CD4-positive, alpha-beta memory T cell (primary cell): ENCODE data around the gene SLX9. TPM values are rescaled to one million over a fixed set of nuclear protein-coding genes. Genes with fewer than 3 reads are reported as not detected.

Source experiments
- CTCF ChIA-PET: fragments of 350-600 bp; sonication (Branson Sonifier 250); formaldehyde crosslinking; loops from one replicate; lab custom pipeline; 2021; ENCODE audit warnings: inconsistent platforms; ENCODE audit not compliant: partially characterized antibody; lab: Charles Lee
- POLR2A ChIA-PET: fragments of 350-600 bp; sonication (Branson Sonifier 250); formaldehyde crosslinking; loops from one replicate; lab custom pipeline; 2021; ENCODE audit not compliant: partially characterized antibody; lab: Charles Lee
- DNase-seq, 5 donors: peaks; one replicate each; pipeline versions ENCODE4 v3.0.0 to v3.0.0-alpha.2; 2020 to 2022; ENCODE audit warnings: mixed read lengths in 1 of 5
- H3K27ac ChIP-seq: one replicate; pipeline ENCODE4 v1.7.0; 2013; ENCODE audit warnings: low read depth, low read length
- H3K27me3 ChIP-seq: 2 replicates; pipeline ENCODE4 v1.7.0; 2013; ENCODE audit warnings: mild to moderate bottlenecking, low read length, moderate library complexity; ENCODE audit not compliant: insufficient read depth
- H3K36me3 ChIP-seq: 2 replicates; pipeline ENCODE4 v1.7.0; 2013; ENCODE audit warnings: mild to moderate bottlenecking, low read length, moderate library complexity; ENCODE audit not compliant: insufficient read depth
- H3K4me1 ChIP-seq: 2 replicates; pipeline ENCODE4 v1.7.0; 2013; ENCODE audit warnings: mild to moderate bottlenecking, low read length, moderate library complexity; ENCODE audit not compliant: insufficient read depth
- H3K4me3 ChIP-seq, 2 donors: one replicate each; pipeline ENCODE4 v1.7.0; 2013; ENCODE audit warnings: low read length in 2 of 2, mild to moderate bottlenecking in 1 of 2
- H3K9me3 ChIP-seq, 2 donors: one replicate each; pipeline ENCODE4 v1.7.0; 2013; ENCODE audit warnings: low read length in 2 of 2, control low read depth in 1 of 2; ENCODE audit not compliant: control insufficient read depth in 1 of 2
- H3K27ac Mint-ChIP-seq, 7 donors: one replicate each; pipeline ENCODE4 v1.8.0; 2020 to 2021; ENCODE audit warnings: mixed read lengths in 7 of 7, mild to moderate bottlenecking in 6 of 7, inconsistent platforms in 3 of 7, moderate library complexity in 3 of 7
- H3K27me3 Mint-ChIP-seq, 2 donors: one replicate each; pipeline ENCODE4 v1.8.0; 2020 to 2021; ENCODE audit warnings: mixed read lengths in 2 of 2
- H3K36me3 Mint-ChIP-seq, 2 donors: one replicate each; pipeline ENCODE4 v1.8.0; 2020 to 2021; ENCODE audit warnings: mixed read lengths in 2 of 2, inconsistent platforms in 1 of 2, mild to moderate bottlenecking in 1 of 2
- H3K4me1 Mint-ChIP-seq, 4 donors: one replicate each; pipeline ENCODE4 v1.8.0; 2020 to 2021; ENCODE audit warnings: mixed read lengths in 4 of 4, mild to moderate bottlenecking in 1 of 4
- H3K4me3 Mint-ChIP-seq, 8 donors: one replicate each; pipeline ENCODE4 v1.8.0; 2020 to 2021; ENCODE audit warnings: mixed read lengths in 8 of 8, mild to moderate bottlenecking in 7 of 8, moderate library complexity in 6 of 8, inconsistent platforms in 3 of 8
- H3K9me3 Mint-ChIP-seq, 8 donors: one replicate each; pipeline ENCODE4 v1.8.0; 2020 to 2021; ENCODE audit warnings: mixed read lengths in 8 of 8, mild to moderate bottlenecking in 5 of 8, inconsistent platforms in 3 of 8, moderate library complexity in 1 of 8
- intact Hi-C: fragments of 100-400 bp; cut with micrococcal nuclease; formaldehyde crosslinking; loops from one replicate; pipeline ENCODE4 v1.15.1; 2023
- polyA plus RNA-seq, 2 donors: library from polyadenylated mRNA; unstranded; fragments of 300-500 nt; fragmentation: Illumina TruSeq; gene quantifications; one replicate each; pipeline ENCODE4 v1.2.3, GENCODE V29; 2021
- total RNA-seq, 2 experiments: library from RNA; stranded (reverse); gene quantifications; one replicate each; pipeline ENCODE4 v1.2.3, GENCODE V29; 2021

Gene SLX9
- total and polyA plus RNA-seq, 4 experiments from 2014 or later: 9.4 to 21.6 (median 15.4) TPM

DNA sequence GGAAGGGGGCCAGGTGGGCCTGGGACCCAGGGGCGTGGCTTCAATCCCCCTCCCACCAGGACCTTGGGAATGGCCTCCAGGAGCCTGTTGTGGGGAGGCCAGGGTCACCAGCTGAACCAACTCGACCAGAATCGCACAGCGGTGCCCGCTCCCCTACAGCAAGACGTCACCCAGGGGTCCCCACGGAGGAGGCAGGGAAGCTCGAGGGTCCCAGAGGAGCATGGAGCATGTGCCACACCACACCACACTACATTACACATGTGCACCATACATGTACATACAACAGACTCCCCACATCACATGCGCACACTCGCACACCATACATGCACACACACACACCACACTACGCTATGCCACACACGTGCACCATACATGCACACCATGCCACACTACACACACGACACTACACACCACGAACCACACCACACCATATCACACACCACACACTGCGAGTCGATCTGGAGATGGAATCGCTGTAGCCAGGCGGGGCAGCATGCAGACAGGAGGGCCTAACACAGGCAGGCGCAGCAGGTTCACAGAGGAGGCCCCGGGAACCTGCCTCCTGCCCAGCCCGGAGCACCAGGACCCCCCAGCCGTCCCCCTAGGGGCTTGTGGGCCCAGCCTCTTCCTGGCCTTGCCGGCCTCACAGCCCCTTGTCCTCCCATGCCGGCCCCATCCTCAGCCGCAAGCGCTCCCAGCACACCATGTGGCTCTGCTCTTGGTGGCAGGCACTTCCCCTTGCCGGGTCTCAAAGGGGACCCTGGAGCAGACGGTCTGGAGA, 19.7 kb upstream of the SLX9 start:
- Histone ChIP-seq H3K27me3 (no peaks in the 10 kb centered on the region), H3K9me3 (no peaks in the 10 kb centered on the region), H3K4me1 (peaks cover 78% of the 10 kb centered on the region), H3K27ac (peak overlapping the region; percentile 75), H3K4me3 (peak overlapping the region; percentile 94 to 98), H3K36me3 (peaks cover 10% of the 10 kb centered on the region)
- DNase-seq: peak in 1 of 5 donors; percentile 19
- POLR2A ChIA-PET: interaction anchor here (0.7 to 17.5 kb wide), 15 partner anchors 8 to 836 kb away, joined by 3 to 756 read pairs (median 4); partner anchors contain the start of genes PTTG1IP and UBE2G2
- Mint-ChIP-seq H3K9me3 (peaks cover 0 to 1% (median 0%) of the 10 kb centered on the region in 8 donors), H3K36me3 (peaks cover 18 to 41% of the 10 kb centered on the region in 2 donors), H3K27me3 (no peaks in the 10 kb centered on the region), H3K27ac (peak overlapping the region; percentile 93 to 98 (median 97)), H3K4me3 (peak overlapping the region; percentile 95 to 100 (median 100)), H3K4me1 (peaks cover 52 to 91% (median 68%) of the 10 kb centered on the region in 4 donors)
- intact Hi-C loops: no loop called here
- CTCF ChIA-PET: interaction anchor here (0.9 to 2.2 kb wide), 8 partner anchors 8 to 127 kb away, joined by 3 to 13 read pairs (median 6); partner anchors contain the start of gene PTTG1IP

DNA sequence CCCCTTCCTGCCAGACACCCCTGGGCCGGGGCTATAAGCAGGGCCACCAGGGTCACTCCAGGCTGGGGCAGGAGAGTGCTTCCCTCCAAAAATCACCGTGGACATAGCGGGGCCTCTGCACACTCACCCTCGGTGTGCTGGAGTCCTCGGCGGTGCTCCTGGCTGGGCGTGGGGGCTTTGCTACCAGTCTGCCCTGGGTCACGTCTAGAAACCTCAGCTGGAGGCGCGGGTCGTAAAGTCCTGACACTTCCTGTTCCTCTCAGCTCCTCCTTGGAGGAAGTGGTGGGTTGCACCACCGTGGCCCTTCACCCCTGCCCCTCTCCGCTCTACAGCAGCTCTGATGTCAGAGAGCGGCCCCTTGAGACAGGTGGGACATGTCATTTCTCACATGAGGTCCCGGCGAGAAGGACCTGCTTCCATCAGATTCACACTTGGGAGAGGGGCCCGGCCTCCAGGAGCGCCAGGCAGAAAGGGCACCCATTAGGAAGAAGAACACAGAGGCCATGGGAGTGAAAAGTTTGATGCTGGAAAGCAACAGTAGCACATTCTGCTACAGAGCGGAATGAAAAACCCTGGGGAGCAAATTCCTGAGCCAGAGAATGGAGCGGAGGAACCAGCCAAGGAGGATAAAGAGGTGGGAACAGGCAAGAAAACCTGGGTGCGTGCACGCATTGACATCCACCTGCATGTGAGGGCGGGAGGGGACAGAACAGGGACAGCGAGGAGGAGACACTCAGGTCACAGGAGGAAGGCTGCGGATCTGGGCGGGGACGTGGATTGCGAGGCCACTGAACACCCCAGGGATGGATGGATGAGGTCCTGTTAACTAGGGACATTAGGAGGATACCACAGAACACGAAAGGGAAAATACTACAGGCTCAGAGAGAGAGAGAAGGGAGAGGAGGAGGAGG, 18.9 kb upstream of the SLX9 start, which contains the start of gene ITGB2:
ITGB2 (minus strand) TSS at position 206 of the 911 bp plus-strand sequence. CDS start 10,117 bp downstream, outside the sequence.
- Mint-ChIP-seq H3K27ac (peak within 1 kb of the TSS; percentile 93 to 98 (median 97)), H3K9me3 (peaks cover 0 to 1% (median 0%) of the 10 kb centered on the region in 8 donors), H3K4me1 (peaks cover 49 to 90% (median 67%) of the 10 kb centered on the region in 4 donors), H3K36me3 (peaks cover 14 to 36% of the 10 kb centered on the region in 2 donors), H3K27me3 (no peaks in the 10 kb centered on the region), H3K4me3 (peak within 1 kb of the TSS; percentile 95 to 100 (median 100))
- Histone ChIP-seq H3K4me3 (peak within 1 kb of the TSS; percentile 94 to 98), H3K36me3 (peaks cover 10% of the 10 kb centered on the region), H3K27me3 (no peaks in the 10 kb centered on the region), H3K4me1 (peaks cover 76% of the 10 kb centered on the region), H3K27ac (peak within 1 kb of the TSS; percentile 75), H3K9me3 (no peaks in the 10 kb centered on the region)
- DNase-seq: peak; percentile 48 to 74 (median 55)
- intact Hi-C loops: loop anchor here (1.0 kb wide), 1 partner anchor 10 kb away; no protein-coding TSS in a partner anchor
- POLR2A ChIA-PET: interaction anchor here (0.7 to 17.5 kb wide), 12 partner anchors 9 to 837 kb away, joined by 3 to 756 read pairs (median 4); partner anchors contain the start of genes PTTG1IP and UBE2G2
- CTCF ChIA-PET: interaction anchor here (0.9 to 2.2 kb wide), 4 partner anchors 10 to 128 kb away, joined by 3 to 13 read pairs (median 6); no protein-coding TSS in a partner anchor

- intact Hi-C loops: loop anchor here (1.0 kb wide), 1 partner anchor 11 kb away; no protein-coding TSS in a partner anchor
- CTCF ChIA-PET: interaction anchor here (1.9 kb wide), 1 partner anchor 10 kb away, joined by 7 read pairs; no protein-coding TSS in a partner anchor
- Mint-ChIP-seq H3K27ac (peak overlapping the region; percentile 80 to 98 (median 94)), H3K36me3 (peaks cover 12 to 36% of the 10 kb centered on the region in 2 donors), H3K27me3 (no peaks in the 10 kb centered on the region), H3K4me3 (peak overlapping the region; percentile 75 to 100 (median 100)), H3K4me1 (peaks cover 52 to 90% (median 67%) of the 10 kb centered on the region in 4 donors), H3K9me3 (peaks cover 0 to 1% (median 0%) of the 10 kb centered on the region in 8 donors)
- H3K27me3 ChIP-seq: no peaks in the 10 kb centered on the region
- no peaks in the 10 kb centered on the region for H3K9me3 ChIP-seq
- H3K36me3 ChIP-seq: peaks cover 10% of the 10 kb centered on the region
- H3K27ac ChIP-seq: peak overlapping the region; percentile 75
- peak overlapping the region in 1 of 2 donors; percentile 98 for H3K4me3 ChIP-seq
- no peak for DNase-seq
- peaks cover 76% of the 10 kb centered on the region for H3K4me1 ChIP-seq
- POLR2A ChIA-PET: interaction anchor here (1.1 to 17.5 kb wide), 5 partner anchors 9 to 48 kb away, joined by 4 to 756 read pairs (median 40); partner anchors contain the start of gene PTTG1IP
Observed at GRCh38 chr21:44921928-44922327, 17.9 kb upstream of the SLX9 start.

DNA sequence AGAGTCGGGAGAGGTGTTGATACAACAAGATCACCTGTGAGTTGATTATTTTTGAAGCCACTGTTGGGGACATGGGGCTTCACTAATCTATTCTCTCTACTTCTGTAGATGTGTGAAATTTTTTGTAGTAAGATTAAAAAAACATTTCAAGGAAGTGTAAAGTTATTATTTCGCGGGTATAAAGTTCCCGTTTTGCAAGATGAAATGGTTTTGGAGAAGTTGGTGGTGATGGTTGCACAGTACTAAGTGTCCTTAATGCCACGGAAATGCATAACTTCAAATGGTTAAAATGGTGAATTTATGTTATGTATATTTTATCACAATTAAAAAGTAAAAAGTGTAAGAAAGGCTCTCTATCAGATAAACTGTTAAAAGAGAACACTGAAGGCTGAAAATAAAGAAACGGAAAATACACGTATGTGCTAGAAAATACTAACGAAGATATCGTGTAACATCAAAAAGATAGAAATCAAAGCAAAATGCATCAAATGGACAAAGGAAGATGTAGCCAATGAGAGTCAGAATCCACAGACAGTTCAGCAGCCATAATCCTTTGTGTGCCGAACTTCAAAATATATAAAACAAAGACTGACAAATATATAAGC, 16.2 kb upstream of the SLX9 start:
- peak overlapping the region; percentile 26 to 98 (median 71) for H3K27ac Mint-ChIP-seq
- H3K4me1 ChIP-seq: peaks cover 74% of the 10 kb centered on the region
- H3K4me3 ChIP-seq: peak overlapping the region in 1 of 2 donors; percentile 0
- POLR2A ChIA-PET: interaction anchor here (0.6 to 13.0 kb wide), 2 partner anchors 11 to 32 kb away, joined by 4 to 267 read pairs; no protein-coding TSS in a partner anchor
- no peaks in the 10 kb centered on the region for H3K36me3 ChIP-seq
- peak overlapping the region; percentile 44 for H3K27ac ChIP-seq
- H3K4me1 Mint-ChIP-seq: peaks cover 50 to 90% (median 66%) of the 10 kb centered on the region in 4 donors
- no peaks in the 10 kb centered on the region for H3K9me3 ChIP-seq
- no peak for DNase-seq
- H3K36me3 Mint-ChIP-seq: peaks cover 6 to 31% of the 10 kb centered on the region in 2 donors
- CTCF ChIA-PET: interaction anchor here (12.7 kb wide), 1 partner anchor 28 kb away, joined by 253 read pairs; no protein-coding TSS in a partner anchor
- intact Hi-C loops: no loop called here
- H3K4me3 Mint-ChIP-seq: peak overlapping the region in 7 of 8 donors; percentile 30 to 100 (median 77)
- H3K27me3 Mint-ChIP-seq: no peaks in the 10 kb centered on the region
- H3K27me3 ChIP-seq: no peaks in the 10 kb centered on the region
- peaks cover 0 to 1% (median 0%) of the 10 kb centered on the region in 8 donors for H3K9me3 Mint-ChIP-seq

DNA sequence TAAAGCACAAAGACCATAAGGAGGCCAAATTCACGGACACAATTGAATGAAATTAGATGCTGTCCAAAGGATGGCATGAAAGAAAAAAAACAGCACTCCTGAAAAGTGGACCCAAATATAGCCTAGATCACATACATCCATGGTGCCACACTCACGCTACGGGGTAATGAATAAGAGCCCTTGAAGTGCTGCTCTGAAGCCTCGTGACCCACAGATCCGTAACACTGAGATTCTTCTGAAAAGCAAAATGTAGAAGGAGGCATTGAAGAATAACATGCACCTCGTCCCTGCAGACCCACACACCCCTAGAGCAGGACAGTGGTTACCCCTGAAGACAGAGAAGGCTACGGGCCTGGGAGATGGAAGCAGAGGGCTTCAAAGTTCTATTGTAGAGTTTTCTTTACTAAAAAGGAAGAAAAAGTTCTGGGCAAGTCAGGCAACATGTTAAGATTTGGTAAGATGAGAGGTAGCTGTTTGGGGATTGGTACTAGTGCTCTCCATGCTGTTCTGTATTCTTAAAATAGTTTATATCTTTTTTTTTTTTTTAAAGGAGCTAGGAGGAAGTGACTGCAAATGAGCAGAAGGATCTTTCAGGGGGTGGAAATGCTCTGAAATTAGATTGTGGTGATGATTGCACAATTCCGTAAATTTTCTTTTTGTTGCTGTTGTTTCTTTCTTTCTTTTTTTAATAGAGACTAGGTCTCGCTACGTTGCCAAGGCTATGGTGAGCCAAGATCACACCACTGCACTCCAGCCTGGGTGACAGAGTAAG, 15.0 kb upstream of the SLX9 start:
- CTCF ChIA-PET: interaction anchor here (4.8 to 12.7 kb wide), 2 partner anchors 11 to 29 kb away, joined by 86 to 253 read pairs; no protein-coding TSS in a partner anchor
- DNase-seq: peak in 2 of 5 donors; percentile 34 to 64
- Histone ChIP-seq H3K36me3 (no peaks in the 10 kb centered on the region), H3K27ac (peak overlapping the region; percentile 44), H3K4me3 (no peak overlapping the region), H3K27me3 (no peaks in the 10 kb centered on the region), H3K4me1 (peaks cover 84% of the 10 kb centered on the region), H3K9me3 (no peaks in the 10 kb centered on the region)
- Mint-ChIP-seq H3K27me3 (no peaks in the 10 kb centered on the region), H3K9me3 (peaks cover 0 to 5% (median 0%) of the 10 kb centered on the region in 8 donors), H3K36me3 (peaks cover 3 to 31% of the 10 kb centered on the region in 2 donors), H3K4me1 (peaks cover 58 to 93% (median 74%) of the 10 kb centered on the region in 4 donors), H3K4me3 (peak overlapping the region; percentile 59 to 100 (median 76)), H3K27ac (peak overlapping the region; percentile 71 to 98 (median 90))
- POLR2A ChIA-PET: interaction anchor here (0.6 to 13.0 kb wide), 4 partner anchors 11 to 450 kb away, joined by 3 to 756 read pairs (median 148); partner anchors contain the start of genes ITGB2 and UBE2G2
- intact Hi-C loops: no loop called here
